Measurements from ENCODE around the gene GASK1A.
"Not testable (repeated sequence)": the region's sequence is repeated elsewhere in the genome, so short reads cannot be mapped to it uniquely, and the experiment has no call there.

Gene GASK1A

GRCh38 chr3:43031889-43032545 is 52.9 kb downstream of the GASK1A start:
- DNase-seq (ENCODE audit: low spot score) = no peak

GRCh38 chr3:43032646-43033628 is 53.8 kb downstream of the GASK1A start:
- DNase-seq (ENCODE audit: low spot score) = no peak

- no peak for DNase-seq (ENCODE audit: low spot score)
Observed at GRCh38 chr3:43034200-43034599, 55.1 kb downstream of the GASK1A start.

GRCh38 chr3:43034911-43035310 is 55.8 kb downstream of the GASK1A start:
- DNase-seq (ENCODE audit: low spot score) = no peak

- DNase-seq (ENCODE audit: low spot score) = no peak
Observed at GRCh38 chr3:43035801-43036365, 56.8 kb downstream of the GASK1A start.

- no peak for DNase-seq (ENCODE audit: low spot score)
Observed at GRCh38 chr3:43036621-43037423, 57.7 kb downstream of the GASK1A start.

- DNase-seq (ENCODE audit: low spot score) = no peak
Observed at GRCh38 chr3:43038010-43038409, 58.9 kb downstream of the GASK1A start.

GRCh38 chr3:43041517-43041916 is 62.4 kb downstream of the GASK1A start:
- DNase-seq (ENCODE audit: low spot score) = no peak

GRCh38 chr3:43043071-43043766 is 64.1 kb downstream of the GASK1A start:
- no peak for DNase-seq (ENCODE audit: low spot score)

GRCh38 chr3:43043793-43044192 is 64.7 kb downstream of the GASK1A start:
- no peak for DNase-seq (ENCODE audit: low spot score)

GRCh38 chr3:43045079-43045478 is 66.0 kb downstream of the GASK1A start:
- not testable (repeated sequence) for DNase-seq (ENCODE audit: low spot score)

- no peak for DNase-seq (ENCODE audit: low spot score)
Observed at GRCh38 chr3:43046583-43046982, 67.5 kb downstream of the GASK1A start.

GRCh38 chr3:43048470-43048869 is 69.4 kb downstream of the GASK1A start:
- DNase-seq (ENCODE audit: low spot score) = no peak

GRCh38 chr3:43053291-43053690 is 74.2 kb downstream of the GASK1A start:
- no peak for DNase-seq (ENCODE audit: low spot score)

GRCh38 chr3:43054754-43055153 is 75.6 kb downstream of the GASK1A start:
- DNase-seq (ENCODE audit: low spot score) = no peak

GRCh38 chr3:43055393-43055792 is 76.3 kb downstream of the GASK1A start:
- DNase-seq (ENCODE audit: low spot score) = no peak

GRCh38 chr3:43055806-43056770 is 77.0 kb downstream of the GASK1A start:
- DNase-seq (ENCODE audit: low spot score) = no peak

- DNase-seq (ENCODE audit: low spot score) = no peak
Observed at GRCh38 chr3:43059456-43059855, 80.3 kb downstream of the GASK1A start.

- DNase-seq (ENCODE audit: low spot score) = no peak
Observed at GRCh38 chr3:43061101-43061895, 82.2 kb downstream of the GASK1A start.

All from CD4-positive, alpha-beta T cell treated with Interleukin-6 at 100 ng/mL for 8 hours (primary cell).